Measurements from ENCODE around the gene U2AF1L4.

DNA sequence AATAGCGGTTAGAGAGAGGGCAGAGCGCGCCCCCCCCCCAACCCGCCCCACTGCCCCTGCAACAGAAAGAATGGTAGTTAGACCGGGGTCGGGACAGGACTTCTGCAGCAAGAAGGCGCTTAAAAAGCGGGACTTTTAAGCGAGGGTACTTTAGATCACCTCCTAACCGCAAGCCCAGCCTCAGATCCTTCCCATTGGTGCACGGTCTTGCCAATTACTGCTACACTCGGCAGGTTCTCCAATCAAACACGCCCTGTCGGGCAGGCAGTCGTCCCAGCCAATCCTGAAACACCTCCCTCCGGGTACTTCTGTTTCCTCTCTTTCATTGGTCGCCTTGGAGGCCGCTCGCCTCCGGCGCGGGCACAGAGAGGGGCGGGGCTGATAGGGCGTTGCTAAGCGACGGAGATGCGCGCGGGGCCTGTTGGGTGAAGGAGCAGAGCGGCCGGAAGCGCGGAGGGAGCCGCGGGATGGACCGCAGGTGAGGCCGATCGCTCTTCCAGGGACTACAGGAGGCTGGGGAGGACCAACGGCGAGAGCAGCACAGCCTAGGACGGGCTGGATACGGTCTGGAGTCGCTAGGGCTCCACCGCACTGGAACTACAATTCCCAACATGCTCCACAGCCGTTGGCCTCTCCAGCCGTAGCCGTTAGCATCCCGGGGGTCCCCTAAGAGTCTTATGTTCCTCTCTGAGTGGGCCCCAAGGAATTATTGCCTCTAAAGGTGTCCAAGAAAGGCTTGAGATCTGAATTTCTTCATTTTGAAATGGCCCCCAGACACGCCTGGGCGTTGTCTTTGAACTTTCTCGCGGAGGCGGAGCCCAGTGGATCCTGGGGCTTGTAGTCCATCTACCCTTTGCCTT is 12.8 kb upstream of the U2AF1L4 start, which contains the start of gene PROSER3:
- TF ChIP-seq, protein P1, sequence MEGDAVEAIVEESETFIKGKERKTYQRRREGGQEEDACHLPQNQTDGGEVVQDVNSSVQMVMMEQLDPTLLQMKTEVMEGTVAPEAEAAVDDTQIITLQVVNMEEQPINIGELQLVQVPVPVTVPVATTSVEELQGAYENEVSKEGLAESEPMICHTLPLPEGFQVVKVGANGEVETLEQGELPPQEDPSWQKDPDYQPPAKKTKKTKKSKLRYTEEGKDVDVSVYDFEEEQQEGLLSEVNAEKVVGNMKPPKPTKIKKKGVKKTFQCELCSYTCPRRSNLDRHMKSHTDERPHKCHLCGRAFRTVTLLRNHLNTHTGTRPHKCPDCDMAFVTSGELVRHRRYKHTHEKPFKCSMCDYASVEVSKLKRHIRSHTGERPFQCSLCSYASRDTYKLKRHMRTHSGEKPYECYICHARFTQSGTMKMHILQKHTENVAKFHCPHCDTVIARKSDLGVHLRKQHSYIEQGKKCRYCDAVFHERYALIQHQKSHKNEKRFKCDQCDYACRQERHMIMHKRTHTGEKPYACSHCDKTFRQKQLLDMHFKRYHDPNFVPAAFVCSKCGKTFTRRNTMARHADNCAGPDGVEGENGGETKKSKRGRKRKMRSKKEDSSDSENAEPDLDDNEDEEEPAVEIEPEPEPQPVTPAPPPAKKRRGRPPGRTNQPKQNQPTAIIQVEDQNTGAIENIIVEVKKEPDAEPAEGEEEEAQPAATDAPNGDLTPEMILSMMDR (IDR thresholded peaks at IDR 0.05; ENCODE audit: poor library complexity): no peak
- TF ChIP-seq EZH2phosphoT487 (IDR thresholded peaks at IDR 0.05; ENCODE audit: low read depth, severe bottlenecking, unreplicated experiment): no peak

Measured in hepatocyte (in vitro differentiated cells).